GM18508 (cell line): Measurements from ENCODE around the gene ELOB.

Experiments
- ATAC-seq: cut with Tn5 transposase; IDR thresholded peaks from one replicate; pipeline ENCODE4 v1.9.1; 2021; ENCODE audit warnings: moderate number of reproducible peaks; ENCODE audit not compliant: insufficient read depth, unreplicated experiment

ELOB gene

GRCh38 chr16:2769675-2770056 lies 7.4 kb downstream of the ELOB start:
- no peak for ATAC-seq

- no peak for ATAC-seq
Measured at GRCh38 chr16:2769100-2769529, 8.0 kb downstream of the ELOB start.

GRCh38 chr16:2768403-2769089 lies 8.5 kb downstream of the ELOB start:
- no peak for ATAC-seq

- no peak for ATAC-seq
Measured at GRCh38 chr16:2767891-2768290, 9.2 kb downstream of the ELOB start.

- ATAC-seq = no peak
Measured at GRCh38 chr16:2767140-2767731, 9.8 kb downstream of the ELOB start.

- no peak for ATAC-seq
Measured at GRCh38 chr16:2766430-2767139, 10.5 kb downstream of the ELOB start.

- ATAC-seq = no peak
Measured at GRCh38 chr16:2765462-2766404, 11.3 kb downstream of the ELOB start.

- no peak for ATAC-seq
Measured at GRCh38 chr16:2764718-2765117, 12.4 kb downstream of the ELOB start.

GRCh38 chr16:2763173-2763572 lies 13.9 kb downstream of the ELOB start:
- ATAC-seq = no peak

- ATAC-seq = no peak
Measured at GRCh38 chr16:2762711-2763110, 14.4 kb downstream of the ELOB start.

GRCh38 chr16:2761886-2762583 lies 15.0 kb downstream of the ELOB start:
- no peak for ATAC-seq

GRCh38 chr16:2761472-2761871 lies 15.6 kb downstream of the ELOB start:
- no peak for ATAC-seq

- no peak for ATAC-seq
Measured at GRCh38 chr16:2757344-2757743, 19.7 kb downstream of the ELOB start.

- no peak for ATAC-seq
Measured at GRCh38 chr16:2756288-2757015, 20.6 kb downstream of the ELOB start.

GRCh38 chr16:2755158-2755557 lies 21.9 kb downstream of the ELOB start:
- no peak for ATAC-seq

GRCh38 chr16:2753733-2754020 lies 23.4 kb downstream of the ELOB start:
- ATAC-seq = no peak

GRCh38 chr16:2752850-2753732 lies 24.0 kb downstream of the ELOB start:
- ATAC-seq = peak; percentile 8

- ATAC-seq = peak; percentile 53
Measured at GRCh38 chr16:2752035-2752849, 24.8 kb downstream of the ELOB start, which contains the start of gene SRRM2. Gene SRRM2, plus strand, starts transcription at chr16:2752638. Its CDS starts 3,727 bp downstream, at chr16:2756365.
